Liver (tissue), 9 donors: ENCODE data around the gene BLVRA. TPM values are rescaled to one million over a fixed set of nuclear protein-coding genes. Genes with fewer than 3 reads are reported as not detected.

ENCODE experiments used
- DNase-seq: peaks from one replicate; pipeline ENCODE4 v3.0.0-alpha.2; 2017; ENCODE audit warnings: low spot score
- H3K27ac ChIP-seq, 2 donors: one replicate each; pipeline ENCODE4 v1.7.0; 2013; ENCODE audit warnings: inconsistent platforms in 2 of 2, low read length in 2 of 2, control low read depth in 1 of 2, low read depth in 1 of 2, mild to moderate bottlenecking in 1 of 2
- H3K27me3 ChIP-seq, 4 donors: one replicate each; pipeline versions ENCODE4 v1.6.1 to v1.7.0; 2013; ENCODE audit warnings: low read length in 3 of 4, inconsistent platforms in 1 of 4, mild to moderate bottlenecking in 1 of 4, moderate library complexity in 1 of 4; ENCODE audit not compliant: control insufficient read depth in 4 of 4, insufficient read depth in 4 of 4
- H3K36me3 ChIP-seq, 4 donors: one replicate each; pipeline versions ENCODE4 v1.6.1 to v1.7.0; 2013; ENCODE audit warnings: low read length in 3 of 4, mild to moderate bottlenecking in 3 of 4, low read depth in 1 of 4, moderate library complexity in 1 of 4; ENCODE audit not compliant: control insufficient read depth in 4 of 4, insufficient read depth in 3 of 4
- H3K4me1 ChIP-seq, 4 donors: one replicate each; pipeline versions ENCODE4 v1.6.1 to v1.7.0; 2013; ENCODE audit warnings: low read length in 3 of 4, mild to moderate bottlenecking in 3 of 4, moderate library complexity in 1 of 4; ENCODE audit not compliant: control insufficient read depth in 4 of 4, insufficient read depth in 4 of 4
- H3K4me3 ChIP-seq, 3 donors: one replicate each; pipeline versions ENCODE4 v1.6.1 to v1.7.0; 2013; ENCODE audit warnings: low read length in 3 of 3, control low read depth in 1 of 3, low read depth in 1 of 3, mild to moderate bottlenecking in 1 of 3
- H3K9ac ChIP-seq, 2 donors: one replicate each; pipeline ENCODE4 v1.7.0; 2013; ENCODE audit warnings: low read length in 2 of 2, mild to moderate bottlenecking in 2 of 2, moderate library complexity in 2 of 2, control low read depth in 1 of 2, low read depth in 1 of 2
- H3K9me3 ChIP-seq, 4 donors: one replicate each; pipeline versions ENCODE4 v1.6.1 to v1.7.0; 2013; ENCODE audit warnings: low read length in 3 of 4; ENCODE audit not compliant: control insufficient read depth in 4 of 4
- EGR1 ChIP-seq, 2 donors: IDR thresholded peaks; 2 replicates each; pipeline ENCODE4 v1.6.1; 2016 to 2018; ENCODE audit warnings: antibody characterized with exemption in 2 of 2, low read depth in 2 of 2
- FOXA1 ChIP-seq: IDR thresholded peaks from 2 replicates; pipeline ENCODE4 v1.6.1; 2016; ENCODE audit warnings: antibody characterized with exemption
- FOXA2 ChIP-seq: IDR thresholded peaks from 2 replicates; pipeline ENCODE4 v1.6.1; 2016; ENCODE audit warnings: antibody characterized with exemption
- GABPA ChIP-seq, 2 donors: IDR thresholded peaks in 1 of 2; conservative IDR thresholded peaks in 1 of 2; 2 replicates each; pipeline ENCODE4 v1.6.1; 2016; ENCODE audit warnings: antibody characterized with exemption in 2 of 2, mild to moderate bottlenecking in 1 of 2, moderate library complexity in 1 of 2
- HNF4A ChIP-seq, 2 donors: conservative IDR thresholded peaks; 2 replicates each; pipeline ENCODE4 v1.6.1; 2016; ENCODE audit warnings: antibody characterized with exemption in 2 of 2, mild to moderate bottlenecking in 2 of 2
- HNF4G ChIP-seq: IDR thresholded peaks from 2 replicates; pipeline ENCODE4 v1.6.1; 2016; ENCODE audit warnings: antibody characterized with exemption
- JUND ChIP-seq, 2 donors: IDR thresholded peaks; 2 replicates each; pipeline ENCODE4 v1.6.1; 2016; ENCODE audit warnings: antibody characterized with exemption in 2 of 2
- MAX ChIP-seq: IDR thresholded peaks from 2 replicates; pipeline ENCODE4 v1.6.1; 2016; ENCODE audit warnings: antibody characterized with exemption
- NR2F2 ChIP-seq: IDR thresholded peaks from 2 replicates; pipeline ENCODE4 v1.6.1; 2016; ENCODE audit warnings: antibody characterized with exemption
- RAD21 ChIP-seq, 2 donors: IDR thresholded peaks; 2 replicates each; pipeline ENCODE4 v1.6.1; 2016; ENCODE audit warnings: antibody characterized with exemption in 2 of 2, mild to moderate bottlenecking in 2 of 2
- RXRA ChIP-seq, 2 donors: IDR thresholded peaks; 2 replicates each; pipeline ENCODE4 v1.6.1; 2017 to 2018; ENCODE audit warnings: antibody characterized with exemption in 2 of 2, mild to moderate bottlenecking in 1 of 2
- SP1 ChIP-seq: IDR thresholded peaks from 2 replicates; pipeline ENCODE4 v1.6.1; 2018; ENCODE audit warnings: antibody characterized with exemption, mild to moderate bottlenecking
- TAF1 ChIP-seq: conservative IDR thresholded peaks from 2 replicates; pipeline ENCODE4 v1.6.1; 2016; ENCODE audit warnings: antibody characterized with exemption, mild to moderate bottlenecking
- YY1 ChIP-seq: IDR thresholded peaks from 2 replicates; pipeline ENCODE4 v1.6.1; 2016; ENCODE audit warnings: antibody characterized with exemption, mild to moderate bottlenecking
- WGBS: extraction: QIAGEN DNeasy Blood & Tissue Kit; methylation state at CpG from one replicate; pipeline ENCODE4 v1.1.7; 2013; 5-methylcytosine and 5-hydroxymethylcytosine counted together
- polyA plus RNA-seq, 2 donors: library from polyadenylated mRNA; stranded (reverse) in 1 of 2; unstranded in 1 of 2; fragments of 200-250 nt in 1 of 2; fragments of >200 nt in 1 of 2; fragmentation: Nextera tagmentation in 1 of 2; extraction: Ambion mirVana in 1 of 2; gene quantifications; one replicate each; pipeline versions ENCODE4 v1.2.1 to v1.2.3, GENCODE V29; 2013 to 2015
- total RNA-seq, 2 donors: library from RNA; depleted of rRNA; stranded (reverse); fragments of >200 nt; gene quantifications; one replicate each; pipeline ENCODE4 v1.2.3, GENCODE V29; 2014
- TF ChIP-seq, protein P1 (sequence below): fragments of 150-350 bp; IDR thresholded peaks from 2 replicates; pipeline ENCODE4 v1.5.1; 2017; ENCODE audit warnings: improper control_type of control experiment, low read depth, low read length; ENCODE audit not compliant: missing input control
- TF ChIP-seq, protein P2 (sequence below): IDR thresholded peaks from 2 replicates; pipeline ENCODE4 v1.6.1; 2016; ENCODE audit warnings: antibody characterized with exemption, mild to moderate bottlenecking
- TF ChIP-seq, protein P3 (sequence below): IDR thresholded peaks from 2 replicates; pipeline ENCODE4 v1.6.1; 2016; ENCODE audit warnings: antibody characterized with exemption
- TF ChIP-seq, protein P4 (sequence below): IDR thresholded peaks from 2 replicates; pipeline ENCODE4 v1.6.1; 2016; ENCODE audit warnings: antibody characterized with exemption
- donor health status: healthy.
- donor health status: healthy.
- donor health status: healthy.
- donor health status: healthy.
- donor health status: healthy.

Gene BLVRA
- total and polyA plus RNA-seq, 4 donors = 5.1 to 23.5 (median 6.8) TPM

GRCh38 chr7:43844662-43845061, 86.2 kb downstream of the BLVRA start:
- TF ChIP-seq FOXA2 = no peak
- TF ChIP-seq RAD21 (IDR thresholded peaks at IDR 0.05) = no peak
- TF ChIP-seq, protein P1, sequence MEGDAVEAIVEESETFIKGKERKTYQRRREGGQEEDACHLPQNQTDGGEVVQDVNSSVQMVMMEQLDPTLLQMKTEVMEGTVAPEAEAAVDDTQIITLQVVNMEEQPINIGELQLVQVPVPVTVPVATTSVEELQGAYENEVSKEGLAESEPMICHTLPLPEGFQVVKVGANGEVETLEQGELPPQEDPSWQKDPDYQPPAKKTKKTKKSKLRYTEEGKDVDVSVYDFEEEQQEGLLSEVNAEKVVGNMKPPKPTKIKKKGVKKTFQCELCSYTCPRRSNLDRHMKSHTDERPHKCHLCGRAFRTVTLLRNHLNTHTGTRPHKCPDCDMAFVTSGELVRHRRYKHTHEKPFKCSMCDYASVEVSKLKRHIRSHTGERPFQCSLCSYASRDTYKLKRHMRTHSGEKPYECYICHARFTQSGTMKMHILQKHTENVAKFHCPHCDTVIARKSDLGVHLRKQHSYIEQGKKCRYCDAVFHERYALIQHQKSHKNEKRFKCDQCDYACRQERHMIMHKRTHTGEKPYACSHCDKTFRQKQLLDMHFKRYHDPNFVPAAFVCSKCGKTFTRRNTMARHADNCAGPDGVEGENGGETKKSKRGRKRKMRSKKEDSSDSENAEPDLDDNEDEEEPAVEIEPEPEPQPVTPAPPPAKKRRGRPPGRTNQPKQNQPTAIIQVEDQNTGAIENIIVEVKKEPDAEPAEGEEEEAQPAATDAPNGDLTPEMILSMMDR = no peak
- no peak for TF ChIP-seq JUND (IDR thresholded peaks at IDR 0.05)
- TF ChIP-seq NR2F2 = no peak
- TF ChIP-seq, protein P2, sequence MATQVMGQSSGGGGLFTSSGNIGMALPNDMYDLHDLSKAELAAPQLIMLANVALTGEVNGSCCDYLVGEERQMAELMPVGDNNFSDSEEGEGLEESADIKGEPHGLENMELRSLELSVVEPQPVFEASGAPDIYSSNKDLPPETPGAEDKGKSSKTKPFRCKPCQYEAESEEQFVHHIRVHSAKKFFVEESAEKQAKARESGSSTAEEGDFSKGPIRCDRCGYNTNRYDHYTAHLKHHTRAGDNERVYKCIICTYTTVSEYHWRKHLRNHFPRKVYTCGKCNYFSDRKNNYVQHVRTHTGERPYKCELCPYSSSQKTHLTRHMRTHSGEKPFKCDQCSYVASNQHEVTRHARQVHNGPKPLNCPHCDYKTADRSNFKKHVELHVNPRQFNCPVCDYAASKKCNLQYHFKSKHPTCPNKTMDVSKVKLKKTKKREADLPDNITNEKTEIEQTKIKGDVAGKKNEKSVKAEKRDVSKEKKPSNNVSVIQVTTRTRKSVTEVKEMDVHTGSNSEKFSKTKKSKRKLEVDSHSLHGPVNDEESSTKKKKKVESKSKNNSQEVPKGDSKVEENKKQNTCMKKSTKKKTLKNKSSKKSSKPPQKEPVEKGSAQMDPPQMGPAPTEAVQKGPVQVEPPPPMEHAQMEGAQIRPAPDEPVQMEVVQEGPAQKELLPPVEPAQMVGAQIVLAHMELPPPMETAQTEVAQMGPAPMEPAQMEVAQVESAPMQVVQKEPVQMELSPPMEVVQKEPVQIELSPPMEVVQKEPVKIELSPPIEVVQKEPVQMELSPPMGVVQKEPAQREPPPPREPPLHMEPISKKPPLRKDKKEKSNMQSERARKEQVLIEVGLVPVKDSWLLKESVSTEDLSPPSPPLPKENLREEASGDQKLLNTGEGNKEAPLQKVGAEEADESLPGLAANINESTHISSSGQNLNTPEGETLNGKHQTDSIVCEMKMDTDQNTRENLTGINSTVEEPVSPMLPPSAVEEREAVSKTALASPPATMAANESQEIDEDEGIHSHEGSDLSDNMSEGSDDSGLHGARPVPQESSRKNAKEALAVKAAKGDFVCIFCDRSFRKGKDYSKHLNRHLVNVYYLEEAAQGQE = no peak
- no peak for TF ChIP-seq HNF4G
- no peak for TF ChIP-seq MAX
- TF ChIP-seq FOXA1 = no peak
- TF ChIP-seq GABPA (IDR thresholded peaks at IDR 0.05 in 1 of 2, conservative IDR thresholded peaks at IDR 0.05 in 1 of 2) = no peak
- no peak for TF ChIP-seq EGR1 (IDR thresholded peaks at IDR 0.05; ENCODE audit: low read depth in 2 of 2)
- no peak for TF ChIP-seq RXRA (IDR thresholded peaks at IDR 0.05)
- TF ChIP-seq SP1 = no peak
- TF ChIP-seq, protein P3, sequence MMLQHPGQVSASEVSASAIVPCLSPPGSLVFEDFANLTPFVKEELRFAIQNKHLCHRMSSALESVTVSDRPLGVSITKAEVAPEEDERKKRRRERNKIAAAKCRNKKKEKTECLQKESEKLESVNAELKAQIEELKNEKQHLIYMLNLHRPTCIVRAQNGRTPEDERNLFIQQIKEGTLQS = no peak
- TF ChIP-seq, protein P4, sequence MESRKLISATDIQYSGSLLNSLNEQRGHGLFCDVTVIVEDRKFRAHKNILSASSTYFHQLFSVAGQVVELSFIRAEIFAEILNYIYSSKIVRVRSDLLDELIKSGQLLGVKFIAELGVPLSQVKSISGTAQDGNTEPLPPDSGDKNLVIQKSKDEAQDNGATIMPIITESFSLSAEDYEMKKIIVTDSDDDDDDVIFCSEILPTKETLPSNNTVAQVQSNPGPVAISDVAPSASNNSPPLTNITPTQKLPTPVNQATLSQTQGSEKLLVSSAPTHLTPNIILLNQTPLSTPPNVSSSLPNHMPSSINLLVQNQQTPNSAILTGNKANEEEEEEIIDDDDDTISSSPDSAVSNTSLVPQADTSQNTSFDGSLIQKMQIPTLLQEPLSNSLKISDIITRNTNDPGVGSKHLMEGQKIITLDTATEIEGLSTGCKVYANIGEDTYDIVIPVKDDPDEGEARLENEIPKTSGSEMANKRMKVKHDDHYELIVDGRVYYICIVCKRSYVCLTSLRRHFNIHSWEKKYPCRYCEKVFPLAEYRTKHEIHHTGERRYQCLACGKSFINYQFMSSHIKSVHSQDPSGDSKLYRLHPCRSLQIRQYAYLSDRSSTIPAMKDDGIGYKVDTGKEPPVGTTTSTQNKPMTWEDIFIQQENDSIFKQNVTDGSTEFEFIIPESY = no peak
- no peak for TF ChIP-seq YY1
- TF ChIP-seq TAF1 = no peak
- TF ChIP-seq HNF4A (conservative IDR thresholded peaks at IDR 0.05) = no peak
- H3K9ac ChIP-seq = no peak overlapping the region
- H3K27me3 ChIP-seq = no peaks in the 10 kb centered on the region
- no peak for DNase-seq
- no peaks in the 10 kb centered on the region for H3K4me1 ChIP-seq
- no peaks in the 10 kb centered on the region for H3K9me3 ChIP-seq
- no peaks in the 10 kb centered on the region for H3K36me3 ChIP-seq
- 83% methylated on average over 2 of the region's 2 CpGs for WGBS
- H3K4me3 ChIP-seq = no peak overlapping the region
- H3K27ac ChIP-seq = no peak overlapping the region
